ENCODE results near the gene STEAP3.

The STEAP3 gene

GRCh38 chr2:119289093-119289492 is 65.5 kb downstream of the STEAP3 start:
- Histone ChIP-seq H3K27me3 (ENCODE audit: insufficient read depth, insufficient read length) (peaks cover 10% of the 10 kb centered on the region), H3K36me3 (ENCODE audit: insufficient read depth, insufficient read length, low read length) (no peaks in the 10 kb centered on the region), H3K9me3 (ENCODE audit: insufficient read depth, low read length) (no peaks in the 10 kb centered on the region), H3K9ac (ENCODE audit: insufficient read length, low read depth) (no peak overlapping the region), H3K4me3 (ENCODE audit: insufficient read length, low read depth) (no peak overlapping the region), H3K4me1 (ENCODE audit: insufficient read depth, insufficient read length) (peaks cover 5% of the 10 kb centered on the region)
- TF ChIP-seq ZNF274 (IDR thresholded peaks at IDR 0.05; ENCODE audit: low read depth, low read length): no peak
- no peak for TF ChIP-seq SUZ12 (IDR thresholded peaks at IDR 0.05; ENCODE audit: extremely low read depth, insufficient read depth, insufficient read length)
- TF ChIP-seq YY1 (IDR thresholded peaks at IDR 0.05; ENCODE audit: insufficient read depth, insufficient read length): no peak
- DNase-seq (ENCODE audit: low read depth, low spot score): no peak

GRCh38 chr2:119289642-119290041 is 66.0 kb downstream of the STEAP3 start:
- Histone ChIP-seq H3K9me3 (ENCODE audit: insufficient read depth, low read length) (no peaks in the 10 kb centered on the region), H3K36me3 (ENCODE audit: insufficient read depth, insufficient read length, low read length) (no peaks in the 10 kb centered on the region), H3K27me3 (ENCODE audit: insufficient read depth, insufficient read length) (peaks cover 10% of the 10 kb centered on the region), H3K4me1 (ENCODE audit: insufficient read depth, insufficient read length) (peaks cover 5% of the 10 kb centered on the region), H3K4me3 (ENCODE audit: insufficient read length, low read depth) (no peak overlapping the region), H3K9ac (ENCODE audit: insufficient read length, low read depth) (no peak overlapping the region)
- DNase-seq (ENCODE audit: low read depth, low spot score): no peak
- TF ChIP-seq ZNF274 (IDR thresholded peaks at IDR 0.05; ENCODE audit: low read depth, low read length) (no peak), SUZ12 (IDR thresholded peaks at IDR 0.05; ENCODE audit: extremely low read depth, insufficient read depth, insufficient read length) (no peak), YY1 (IDR thresholded peaks at IDR 0.05; ENCODE audit: insufficient read depth, insufficient read length) (no peak)

- Histone ChIP-seq H3K27me3 (ENCODE audit: insufficient read depth, insufficient read length) (peaks cover 10% of the 10 kb centered on the region), H3K9me3 (ENCODE audit: insufficient read depth, low read length) (no peaks in the 10 kb centered on the region), H3K9ac (ENCODE audit: insufficient read length, low read depth) (no peak overlapping the region), H3K4me1 (ENCODE audit: insufficient read depth, insufficient read length) (peaks cover 5% of the 10 kb centered on the region), H3K36me3 (ENCODE audit: insufficient read depth, insufficient read length, low read length) (no peaks in the 10 kb centered on the region), H3K4me3 (ENCODE audit: insufficient read length, low read depth) (no peak overlapping the region)
- TF ChIP-seq SUZ12 (IDR thresholded peaks at IDR 0.05; ENCODE audit: extremely low read depth, insufficient read depth, insufficient read length) (no peak), ZNF274 (IDR thresholded peaks at IDR 0.05; ENCODE audit: low read depth, low read length) (no peak), YY1 (IDR thresholded peaks at IDR 0.05; ENCODE audit: insufficient read depth, insufficient read length) (no peak)
- DNase-seq (ENCODE audit: low read depth, low spot score): peak; percentile 80
These were observed 67.4 kb downstream of the STEAP3 start for GRCh38 chr2:119290859-119291587.

- H3K4me1 ChIP-seq (ENCODE audit: insufficient read depth, insufficient read length): peaks cover 5% of the 10 kb centered on the region
- no peak overlapping the region for H3K9ac ChIP-seq (ENCODE audit: insufficient read length, low read depth)
- peaks cover 10% of the 10 kb centered on the region for H3K27me3 ChIP-seq (ENCODE audit: insufficient read depth, insufficient read length)
- no peak overlapping the region for H3K4me3 ChIP-seq (ENCODE audit: insufficient read length, low read depth)
- no peak for DNase-seq (ENCODE audit: low read depth, low spot score)
- TF ChIP-seq ZNF274 (IDR thresholded peaks at IDR 0.05; ENCODE audit: low read depth, low read length) (no peak), YY1 (IDR thresholded peaks at IDR 0.05; ENCODE audit: insufficient read depth, insufficient read length) (no peak), SUZ12 (IDR thresholded peaks at IDR 0.05; ENCODE audit: extremely low read depth, insufficient read depth, insufficient read length) (no peak)
- H3K9me3 ChIP-seq (ENCODE audit: insufficient read depth, low read length): no peaks in the 10 kb centered on the region
- H3K36me3 ChIP-seq (ENCODE audit: insufficient read depth, insufficient read length, low read length): no peaks in the 10 kb centered on the region
These were observed 68.0 kb downstream of the STEAP3 start for GRCh38 chr2:119291588-119292167.

- H3K4me3 ChIP-seq (ENCODE audit: insufficient read length, low read depth): no peak overlapping the region
- TF ChIP-seq YY1 (IDR thresholded peaks at IDR 0.05; ENCODE audit: insufficient read depth, insufficient read length): no peak
- no peak for TF ChIP-seq ZNF274 (IDR thresholded peaks at IDR 0.05; ENCODE audit: low read depth, low read length)
- no peak for TF ChIP-seq SUZ12 (IDR thresholded peaks at IDR 0.05; ENCODE audit: extremely low read depth, insufficient read depth, insufficient read length)
- no peak overlapping the region for H3K9ac ChIP-seq (ENCODE audit: insufficient read length, low read depth)
- peak; percentile 30 for DNase-seq (ENCODE audit: low read depth, low spot score)
- peaks cover 10% of the 10 kb centered on the region for H3K27me3 ChIP-seq (ENCODE audit: insufficient read depth, insufficient read length)
- H3K4me1 ChIP-seq (ENCODE audit: insufficient read depth, insufficient read length): peaks cover 5% of the 10 kb centered on the region
- no peaks in the 10 kb centered on the region for H3K9me3 ChIP-seq (ENCODE audit: insufficient read depth, low read length)
- H3K36me3 ChIP-seq (ENCODE audit: insufficient read depth, insufficient read length, low read length): no peaks in the 10 kb centered on the region
These were observed 68.6 kb downstream of the STEAP3 start for GRCh38 chr2:119292226-119292625.

- Histone ChIP-seq H3K9ac (ENCODE audit: insufficient read length, low read depth) (no peak overlapping the region), H3K4me3 (ENCODE audit: insufficient read length, low read depth) (no peak overlapping the region), H3K9me3 (ENCODE audit: insufficient read depth, low read length) (no peaks in the 10 kb centered on the region), H3K27me3 (ENCODE audit: insufficient read depth, insufficient read length) (peaks cover 10% of the 10 kb centered on the region), H3K4me1 (ENCODE audit: insufficient read depth, insufficient read length) (peaks cover 5% of the 10 kb centered on the region), H3K36me3 (ENCODE audit: insufficient read depth, insufficient read length, low read length) (no peaks in the 10 kb centered on the region)
- TF ChIP-seq SUZ12 (IDR thresholded peaks at IDR 0.05; ENCODE audit: extremely low read depth, insufficient read depth, insufficient read length): no peak
- no peak for TF ChIP-seq ZNF274 (IDR thresholded peaks at IDR 0.05; ENCODE audit: low read depth, low read length)
- TF ChIP-seq YY1 (IDR thresholded peaks at IDR 0.05; ENCODE audit: insufficient read depth, insufficient read length): no peak
- DNase-seq (ENCODE audit: low read depth, low spot score): no peak
These were observed 69.6 kb downstream of the STEAP3 start for GRCh38 chr2:119293254-119293653.

GRCh38 chr2:119293900-119294299 is 70.3 kb downstream of the STEAP3 start:
- H3K4me3 ChIP-seq (ENCODE audit: insufficient read length, low read depth): no peak overlapping the region
- TF ChIP-seq YY1 (IDR thresholded peaks at IDR 0.05; ENCODE audit: insufficient read depth, insufficient read length) (no peak), ZNF274 (IDR thresholded peaks at IDR 0.05; ENCODE audit: low read depth, low read length) (no peak), SUZ12 (IDR thresholded peaks at IDR 0.05; ENCODE audit: extremely low read depth, insufficient read depth, insufficient read length) (no peak)
- no peaks in the 10 kb centered on the region for H3K36me3 ChIP-seq (ENCODE audit: insufficient read depth, insufficient read length, low read length)
- peaks cover 5% of the 10 kb centered on the region for H3K4me1 ChIP-seq (ENCODE audit: insufficient read depth, insufficient read length)
- peaks cover 10% of the 10 kb centered on the region for H3K27me3 ChIP-seq (ENCODE audit: insufficient read depth, insufficient read length)
- no peak for DNase-seq (ENCODE audit: low read depth, low spot score)
- no peaks in the 10 kb centered on the region for H3K9me3 ChIP-seq (ENCODE audit: insufficient read depth, low read length)
- no peak overlapping the region for H3K9ac ChIP-seq (ENCODE audit: insufficient read length, low read depth)

Data from NT2/D1 (cell line).